K562 (cell line): ENCODE measurements around the gene DIPK1A.

Experiments used
- BHLHE40 ChIP-seq: IDR thresholded peaks from 2 replicates; pipeline ENCODE4 v1.6.1; 2011; ENCODE audit warnings: low read length, improper control_type of control experiment
- CBX2 ChIP-seq: fragments of 200-600 bp; sonication (generic); IDR thresholded peaks from one replicate; pipeline ENCODE4 v1.6.1; 2012; ENCODE audit warnings: mild to moderate bottlenecking, low read length, inconsistent platforms; ENCODE audit not compliant: insufficient read depth, poor library complexity, severe bottlenecking
- DPF2 ChIP-seq: fragments of 450-650 bp; IDR thresholded peaks from 2 replicates; pipeline ENCODE4 v1.6.1; 2016
- NCOA2 ChIP-seq, 2 experiments: fragments of 450-650 bp; IDR thresholded peaks; 2 replicates each; pipeline ENCODE4 v1.6.1; 2018; ENCODE audit warnings: mild to moderate bottlenecking in 2 of 2, moderate library complexity in 1 of 2; ENCODE audit not compliant: partially characterized antibody in 2 of 2
- POLR2A ChIP-seq: fragments of 450-650 bp; conservative IDR thresholded peaks from 2 replicates; pipeline ENCODE4 v1.6.1; 2016
- POLR2AphosphoS5 ChIP-seq: IDR thresholded peaks from 2 replicates; pipeline ENCODE4 v1.6.1; 2011; ENCODE audit warnings: mild to moderate bottlenecking, low read depth, low read length, moderate library complexity; ENCODE audit not compliant: control insufficient read depth, insufficient read depth
- POU5F1 ChIP-seq: fragments of 150-350 bp; IDR thresholded peaks from 2 replicates; pipeline ENCODE4 v1.6.1; 2014; ENCODE audit warnings: borderline replicate concordance, low read length, low read depth, mild to moderate bottlenecking; ENCODE audit not compliant: partially characterized antibody
- SMARCA5 ChIP-seq: fragments of 450-650 bp; IDR thresholded peaks from 2 replicates; pipeline ENCODE4 v1.6.1; 2016
- TAF1 ChIP-seq: IDR thresholded peaks from 2 replicates; pipeline ENCODE4 v1.6.1; 2011; ENCODE audit warnings: mild to moderate bottlenecking, low read length, moderate library complexity; ENCODE audit not compliant: insufficient read depth, control insufficient read depth, severe bottlenecking; ENCODE audit errors: extremely low read depth
- U2AF2 ChIP-seq: fragments of 200-400 bp; formaldehyde crosslinking; optimal IDR thresholded peaks from 2 replicates; pipeline ENCODE3; 2017; ENCODE audit warnings: low read depth, mild to moderate bottlenecking, low read length
- ZNF274 ChIP-seq: IDR thresholded peaks from 2 replicates; pipeline ENCODE4 v1.6.1; 2011; ENCODE audit warnings: low read depth, mild to moderate bottlenecking, low read length, moderate library complexity, borderline replicate concordance
- TF ChIP-seq, protein P1 (sequence below), 3 experiments: IDR thresholded peaks in 2 of 3; conservative IDR thresholded peaks in 1 of 3; 2 replicates each; pipeline ENCODE4 v1.5.1; 2011 to 2012; ENCODE audit warnings: low read length in 3 of 3, mild to moderate bottlenecking in 3 of 3, control low read depth in 2 of 3, improper control_type of control experiment in 1 of 3, inconsistent platforms in 1 of 3, low read depth in 1 of 3, mixed read lengths in 1 of 3, moderate library complexity in 1 of 3; ENCODE audit not compliant: insufficient read depth in 2 of 3
- TF ChIP-seq, protein P2 (sequence below): sonication (generic); formaldehyde crosslinking; IDR thresholded peaks from 2 replicates; pipeline ENCODE4 v1.8.1; 2023; ENCODE audit warnings: mild to moderate bottlenecking, missing genetic modification reagents

DNA sequence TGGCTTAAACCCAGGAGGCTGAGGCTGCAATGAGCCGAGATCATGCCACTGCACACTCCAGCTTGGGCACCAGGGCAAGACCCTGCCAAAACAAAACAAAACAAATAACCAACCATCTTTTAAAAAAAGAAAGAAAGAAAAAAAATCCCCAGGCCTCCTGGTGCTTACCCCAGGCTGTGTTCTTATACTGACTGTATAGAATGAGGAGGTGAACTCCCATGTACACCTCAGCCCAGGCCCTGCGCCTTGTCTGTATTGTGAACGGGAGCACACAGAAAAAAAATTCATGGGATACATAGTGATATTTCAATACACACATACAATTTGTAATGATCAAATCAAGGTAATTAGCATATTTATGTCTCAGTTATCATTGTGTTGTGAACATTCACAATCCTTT, 115.4 kb downstream of the DIPK1A start:
- no peak for TF ChIP-seq SMARCA5
- no peak for TF ChIP-seq POLR2A
- no peak for TF ChIP-seq DPF2
- TF ChIP-seq, protein P1, sequence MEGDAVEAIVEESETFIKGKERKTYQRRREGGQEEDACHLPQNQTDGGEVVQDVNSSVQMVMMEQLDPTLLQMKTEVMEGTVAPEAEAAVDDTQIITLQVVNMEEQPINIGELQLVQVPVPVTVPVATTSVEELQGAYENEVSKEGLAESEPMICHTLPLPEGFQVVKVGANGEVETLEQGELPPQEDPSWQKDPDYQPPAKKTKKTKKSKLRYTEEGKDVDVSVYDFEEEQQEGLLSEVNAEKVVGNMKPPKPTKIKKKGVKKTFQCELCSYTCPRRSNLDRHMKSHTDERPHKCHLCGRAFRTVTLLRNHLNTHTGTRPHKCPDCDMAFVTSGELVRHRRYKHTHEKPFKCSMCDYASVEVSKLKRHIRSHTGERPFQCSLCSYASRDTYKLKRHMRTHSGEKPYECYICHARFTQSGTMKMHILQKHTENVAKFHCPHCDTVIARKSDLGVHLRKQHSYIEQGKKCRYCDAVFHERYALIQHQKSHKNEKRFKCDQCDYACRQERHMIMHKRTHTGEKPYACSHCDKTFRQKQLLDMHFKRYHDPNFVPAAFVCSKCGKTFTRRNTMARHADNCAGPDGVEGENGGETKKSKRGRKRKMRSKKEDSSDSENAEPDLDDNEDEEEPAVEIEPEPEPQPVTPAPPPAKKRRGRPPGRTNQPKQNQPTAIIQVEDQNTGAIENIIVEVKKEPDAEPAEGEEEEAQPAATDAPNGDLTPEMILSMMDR (IDR thresholded peaks at IDR 0.05 in 2 of 3, conservative IDR thresholded peaks at IDR 0.05 in 1 of 3; ENCODE audit: insufficient read depth in 2 of 3, low read depth in 1 of 3, low read length in 3 of 3), result no peak
- TF ChIP-seq CBX2, result no peak
- TF ChIP-seq ZNF274, result no peak
- no peak for TF ChIP-seq NCOA2 (IDR thresholded peaks at IDR 0.05; ENCODE audit: partially characterized antibody in 2 of 2)
- no peak for TF ChIP-seq TAF1
- no peak for TF ChIP-seq U2AF2
- TF ChIP-seq POLR2AphosphoS5, result no peak
- TF ChIP-seq, protein P2, sequence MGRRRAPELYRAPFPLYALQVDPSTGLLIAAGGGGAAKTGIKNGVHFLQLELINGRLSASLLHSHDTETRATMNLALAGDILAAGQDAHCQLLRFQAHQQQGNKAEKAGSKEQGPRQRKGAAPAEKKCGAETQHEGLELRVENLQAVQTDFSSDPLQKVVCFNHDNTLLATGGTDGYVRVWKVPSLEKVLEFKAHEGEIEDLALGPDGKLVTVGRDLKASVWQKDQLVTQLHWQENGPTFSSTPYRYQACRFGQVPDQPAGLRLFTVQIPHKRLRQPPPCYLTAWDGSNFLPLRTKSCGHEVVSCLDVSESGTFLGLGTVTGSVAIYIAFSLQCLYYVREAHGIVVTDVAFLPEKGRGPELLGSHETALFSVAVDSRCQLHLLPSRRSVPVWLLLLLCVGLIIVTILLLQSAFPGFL (CRISPR knock-in tag), result no peak
- TF ChIP-seq BHLHE40, result no peak
- no peak for TF ChIP-seq POU5F1
